ENCODE measurements around the gene MSMP.

MSMP gene

DNA sequence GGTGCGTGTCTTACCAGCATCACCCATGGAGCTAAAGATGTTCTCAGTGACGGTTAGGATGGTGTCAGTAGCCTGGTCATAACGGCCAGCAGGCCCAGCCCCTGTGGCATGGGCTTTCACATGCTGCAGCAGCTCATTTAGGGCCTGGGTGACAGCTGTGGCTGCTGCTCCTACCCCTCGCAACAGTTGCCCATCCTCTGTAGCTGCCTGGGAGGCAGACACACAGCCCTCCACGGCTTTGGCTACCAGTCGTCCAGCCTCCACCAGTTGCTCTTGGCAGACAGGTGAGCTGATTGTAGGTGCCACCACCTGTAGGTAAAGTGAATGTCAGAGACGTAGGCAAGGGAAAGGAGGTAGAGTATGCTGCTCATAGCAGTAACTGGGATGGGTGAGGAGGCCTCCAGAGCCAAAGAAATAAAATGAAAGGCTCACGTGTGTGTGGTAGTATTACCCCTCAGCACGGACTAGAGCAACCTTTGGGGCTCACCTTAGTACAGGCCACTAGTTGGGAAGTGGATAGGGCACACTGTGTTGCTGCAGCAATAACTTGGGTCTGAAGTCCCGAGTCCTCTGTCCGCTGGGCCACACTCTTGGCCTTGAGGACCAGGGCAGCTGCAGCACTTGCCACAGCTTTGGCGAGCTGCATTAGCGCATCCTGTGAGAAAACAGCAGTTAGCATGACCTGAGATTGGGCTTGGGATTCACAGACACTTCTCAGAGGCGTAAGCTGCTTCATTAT, 36.8 kb downstream of the MSMP start:
- no peak for DNase-seq

DNA sequence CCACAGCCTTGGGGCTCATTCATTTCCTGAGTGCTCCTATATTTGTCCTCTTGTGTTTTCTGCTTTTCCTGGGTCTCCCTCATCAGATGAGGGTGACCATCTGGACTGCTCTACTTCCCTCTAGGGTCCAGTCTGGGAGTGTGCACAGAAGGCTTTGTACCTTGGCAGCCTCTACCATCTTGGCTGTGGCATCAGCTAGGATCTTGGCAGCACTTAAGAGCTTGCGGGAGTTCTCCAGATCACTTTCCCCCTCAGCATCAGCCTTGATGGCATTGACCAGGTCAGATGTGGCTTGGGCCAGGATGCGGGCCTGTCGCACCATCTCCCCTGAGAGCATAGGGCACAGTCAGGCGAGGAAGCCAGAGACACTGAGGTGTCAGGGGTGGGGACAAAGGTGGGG, 37.8 kb downstream of the MSMP start:
- no peak for DNase-seq

DNA sequence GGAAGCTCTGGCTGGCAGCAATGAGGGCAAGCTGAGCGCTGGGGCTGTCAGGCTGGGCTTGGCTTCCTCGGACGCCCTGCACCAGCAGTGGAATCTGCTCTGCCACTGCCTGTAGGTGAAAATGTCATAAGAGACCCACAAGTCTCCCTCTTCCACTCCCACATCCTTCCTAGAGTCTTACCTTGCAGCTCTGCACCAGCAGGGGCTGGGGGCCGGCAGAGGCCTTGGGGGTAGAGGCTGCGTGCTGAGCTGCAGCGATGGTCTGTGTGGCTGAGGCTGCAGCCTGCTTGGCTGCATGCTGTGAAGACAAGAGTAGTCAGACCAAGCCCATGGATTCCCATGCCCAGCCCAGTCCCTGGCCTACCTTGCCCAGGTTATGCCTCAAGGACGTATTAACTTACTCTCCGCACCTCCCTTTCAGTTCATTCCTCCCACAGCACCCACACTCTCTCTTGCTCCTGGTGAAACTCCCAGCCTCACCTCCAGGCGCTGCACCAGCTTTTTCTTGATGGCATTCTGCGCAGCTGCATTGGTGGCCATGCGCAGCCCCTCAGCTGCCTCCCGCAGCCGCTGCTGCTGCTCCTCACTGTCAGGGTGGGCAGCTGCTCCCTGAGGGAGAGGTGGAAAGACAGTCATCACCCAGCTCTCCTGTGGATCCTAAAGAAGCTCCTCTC, 39.4 kb downstream of the MSMP start:
- DNase-seq, result no peak

DNA sequence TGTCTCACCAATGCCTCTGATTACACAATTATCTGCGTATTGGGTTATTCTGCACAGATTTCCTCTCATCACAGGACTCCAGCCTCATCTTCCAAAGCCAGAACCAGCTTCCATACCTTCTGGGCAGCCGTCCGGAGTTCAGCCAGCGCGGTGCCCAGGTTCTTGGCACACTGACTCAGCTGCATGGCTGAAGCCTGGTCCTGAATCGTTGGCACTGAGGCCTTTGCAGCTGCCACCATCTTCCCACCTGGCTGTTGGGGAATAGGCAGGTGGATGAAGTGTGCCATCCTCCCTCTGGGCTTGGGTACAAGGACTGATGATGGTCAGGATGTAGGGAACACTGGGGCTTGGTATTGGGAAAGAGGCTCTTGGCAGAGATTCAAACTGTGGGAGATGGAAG, 40.0 kb downstream of the MSMP start:
- no peak for DNase-seq

DNA sequence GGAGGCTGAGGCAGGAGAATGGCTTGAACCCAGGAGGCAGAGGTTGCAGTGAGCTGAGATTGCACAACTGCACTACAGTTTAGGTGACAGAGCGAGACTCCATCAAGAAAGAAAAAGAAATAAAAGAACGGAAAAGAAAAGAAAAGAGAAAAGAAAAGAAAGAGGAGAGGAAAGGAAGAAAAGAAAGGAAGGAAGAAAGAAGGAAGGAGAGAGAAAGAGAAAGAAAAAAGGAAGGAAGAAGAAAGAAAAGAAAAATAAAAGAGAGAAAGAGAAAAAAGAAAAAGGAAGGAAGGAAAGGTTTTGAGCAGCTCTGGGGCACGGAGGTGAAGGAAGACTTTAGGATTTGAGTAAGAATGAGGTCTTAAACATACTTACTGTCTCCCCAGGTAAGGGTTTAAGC, 40.5 kb downstream of the MSMP start:
- DNase-seq, result no peak

DNA sequence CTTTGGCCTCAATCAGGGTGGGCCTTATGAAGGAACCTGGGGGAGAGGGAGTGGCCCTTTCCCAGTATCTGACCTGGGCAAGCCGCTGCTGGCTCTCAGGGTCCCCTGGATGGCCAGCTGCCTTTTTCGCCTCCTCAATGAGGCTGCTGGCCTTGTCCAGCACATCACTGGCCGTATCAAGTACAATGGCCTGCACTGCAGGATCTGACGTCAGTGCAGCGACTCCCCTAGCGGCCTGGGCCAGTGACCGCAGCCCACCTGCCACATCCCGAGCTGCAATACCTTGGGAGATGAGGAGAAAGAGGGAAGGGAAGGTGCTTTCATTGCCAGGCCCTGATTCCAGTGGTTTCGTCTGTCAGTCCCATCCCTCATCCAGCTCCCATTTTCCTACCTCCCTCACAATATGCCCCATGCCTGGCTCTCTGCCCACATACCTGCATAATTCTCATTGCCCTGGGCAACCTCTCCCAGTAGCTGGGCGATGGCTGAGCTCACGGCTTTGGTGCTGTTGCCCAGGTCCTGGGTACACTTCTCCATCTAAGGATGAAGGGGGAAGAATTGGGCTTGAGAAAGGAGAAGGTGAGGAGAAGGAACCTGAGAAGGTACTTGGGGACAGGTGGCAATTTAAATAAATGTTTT, 41.2 kb downstream of the MSMP start:
- no peak for DNase-seq

DNA sequence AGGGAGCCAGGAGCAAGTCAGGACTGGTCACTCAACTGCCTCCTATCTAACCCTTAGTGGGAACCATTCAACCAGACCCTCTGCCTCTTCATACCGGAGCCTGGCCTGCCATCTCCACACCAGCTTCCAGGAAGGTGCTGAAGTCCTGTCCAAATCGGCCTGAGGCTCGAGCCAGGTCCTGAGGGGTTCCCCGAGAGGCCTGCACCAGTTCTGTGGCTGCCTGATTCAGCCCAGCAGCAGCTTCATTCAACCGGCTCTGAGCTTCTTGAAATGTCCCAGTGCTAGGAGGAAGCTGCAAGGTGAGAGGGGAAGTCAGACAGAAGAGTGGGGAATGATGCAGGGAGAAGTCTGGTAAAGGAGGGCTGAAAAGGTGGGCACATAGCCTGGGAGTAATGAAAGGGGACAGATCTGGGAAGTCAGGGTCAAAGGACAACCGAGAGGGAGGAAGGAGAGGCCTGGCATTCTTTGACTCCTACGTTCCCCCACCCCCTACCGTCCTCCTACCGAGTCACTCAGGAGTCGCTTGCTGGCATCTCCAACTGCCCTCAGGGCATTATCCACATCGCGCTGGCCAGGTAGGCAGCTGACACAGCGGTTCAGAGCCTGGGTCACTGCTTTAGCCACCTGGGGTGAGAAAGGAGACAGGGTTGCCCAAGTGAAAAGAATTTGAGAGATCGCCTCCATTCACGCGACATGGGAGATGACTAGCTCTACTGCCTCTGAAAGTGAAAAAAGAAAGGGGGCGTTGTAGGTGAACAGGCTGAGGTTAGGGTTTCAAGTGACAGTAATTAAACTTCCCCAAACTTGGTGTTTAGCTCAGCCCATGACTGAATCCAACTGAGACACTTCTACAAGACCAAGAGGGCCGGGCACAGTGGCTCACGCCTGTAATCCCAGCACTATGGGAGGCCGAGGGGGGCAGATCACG, 42.3 kb downstream of the MSMP start:
- DNase-seq, result no peak

DNA sequence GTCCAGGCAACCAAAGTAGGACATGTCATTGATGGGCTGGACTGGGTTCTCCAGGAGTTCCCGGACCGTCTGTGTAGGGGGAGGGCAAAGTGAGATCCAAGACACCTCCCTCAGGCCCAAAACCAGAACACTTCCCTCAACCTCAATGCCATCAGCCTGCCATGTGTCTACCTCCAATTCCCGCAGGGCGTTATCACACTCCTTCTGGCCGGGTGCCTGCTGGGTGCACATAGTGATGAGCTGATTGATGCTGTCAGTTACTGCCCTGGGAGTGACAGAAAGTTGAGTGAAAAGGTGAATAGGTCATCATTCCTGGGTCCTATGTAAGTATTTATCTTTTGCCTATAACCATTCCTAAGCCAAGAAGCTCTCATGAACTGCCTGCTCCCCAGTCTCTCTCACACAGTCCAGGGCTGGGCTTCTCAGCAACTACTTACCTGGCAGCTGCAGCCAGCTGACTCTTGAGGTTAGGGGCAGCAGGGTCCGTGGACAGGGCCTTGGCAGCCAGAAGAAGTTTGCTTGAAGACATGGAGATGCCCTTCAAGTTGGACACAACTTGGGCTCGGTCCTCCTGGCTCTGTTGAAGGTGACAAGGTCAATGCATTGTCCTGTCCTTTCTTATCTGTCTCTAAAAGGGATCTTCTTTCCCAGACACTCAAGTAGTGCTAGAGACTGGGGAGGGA, 43.1 kb downstream of the MSMP start:
- DNase-seq, result no peak

DNA sequence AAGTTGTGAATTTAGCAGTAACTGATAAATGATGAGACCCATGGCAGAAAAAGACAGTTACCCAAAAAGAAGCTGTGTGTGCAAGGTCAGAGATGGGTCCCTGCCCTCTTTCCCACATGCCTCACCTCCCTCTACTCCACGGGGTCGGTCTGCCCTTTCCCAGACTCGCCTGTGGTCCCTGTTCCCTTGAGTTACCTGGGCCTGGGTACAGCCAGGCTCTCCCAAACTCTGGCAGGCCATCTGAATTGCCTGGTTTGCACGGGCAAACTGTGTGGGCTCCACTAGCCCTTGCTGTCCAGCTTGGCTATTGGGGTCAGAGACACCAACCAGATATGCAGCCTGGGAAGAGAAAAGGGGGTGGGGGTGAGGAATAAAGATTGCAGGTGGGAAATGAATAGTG, 45.9 kb downstream of the MSMP start:
- no peak for DNase-seq

DNA sequence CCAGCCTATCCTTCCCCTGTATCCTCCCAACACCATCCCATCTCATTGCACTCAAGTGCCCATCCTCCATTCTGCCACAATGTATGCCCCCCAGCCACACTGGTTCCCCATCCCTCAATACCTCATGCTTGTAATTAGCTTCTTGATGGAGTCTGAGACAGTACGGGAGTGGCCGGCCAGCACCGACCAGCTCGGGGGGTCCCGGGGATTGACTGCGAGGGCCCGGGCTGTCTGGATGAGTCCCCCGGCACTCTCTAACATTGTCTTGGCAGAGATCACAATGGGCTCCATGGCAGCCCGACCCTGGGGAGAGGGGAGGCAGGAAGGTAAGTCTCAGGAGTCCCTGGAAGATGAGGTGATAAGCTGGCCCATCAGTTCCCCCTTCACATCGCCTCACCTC, 47.1 kb downstream of the MSMP start:
- DNase-seq, result no peak

DNA sequence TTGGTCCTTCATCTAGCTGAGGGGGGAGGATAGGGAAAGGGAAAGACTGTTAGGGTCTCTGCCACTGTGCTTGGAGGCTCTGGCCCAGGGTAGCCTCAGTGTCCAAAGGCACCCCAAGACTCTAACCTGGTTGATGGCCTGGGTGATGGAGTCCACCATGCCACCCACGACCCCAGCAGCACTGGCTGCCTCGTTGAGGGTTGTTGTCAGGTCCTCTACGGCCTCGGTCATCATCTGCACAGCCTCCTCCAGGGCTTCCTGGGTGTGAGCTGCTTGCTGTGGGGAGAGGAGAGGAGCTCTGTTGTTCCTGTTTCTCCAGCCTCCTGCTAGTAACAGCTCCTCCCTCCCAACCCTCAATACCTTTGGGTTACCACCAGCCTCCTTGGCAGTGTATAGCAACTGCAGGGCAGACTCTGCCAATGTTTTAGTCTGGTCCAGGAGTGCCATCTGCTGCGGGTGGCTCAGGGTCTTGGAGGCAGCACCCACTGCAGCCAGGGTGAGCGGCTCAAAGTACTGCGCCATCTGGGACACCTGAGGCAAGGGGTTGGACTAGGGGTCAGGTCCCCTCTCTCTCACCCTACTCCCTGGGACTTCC, 48.1 kb downstream of the MSMP start:
- DNase-seq, result no peak

DNA sequence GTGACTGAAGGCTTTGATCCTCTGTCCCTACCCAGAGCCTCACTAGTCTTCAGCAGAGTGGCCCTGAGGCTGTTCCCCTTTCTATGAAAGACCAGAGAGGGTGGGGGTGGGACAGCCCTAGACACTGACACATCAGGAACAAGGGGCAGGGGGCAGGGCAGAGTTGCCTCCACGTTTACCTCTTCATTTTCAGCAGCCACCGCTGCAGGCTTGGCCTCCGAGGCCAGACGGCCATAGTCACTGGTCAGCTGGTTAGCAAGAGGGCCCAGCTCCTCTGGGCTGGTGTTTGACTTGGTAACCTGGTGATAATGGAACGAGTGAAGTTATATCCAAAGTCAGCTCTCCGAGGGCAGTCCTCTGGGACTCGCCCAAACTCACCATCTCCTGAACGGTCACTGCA, 48.7 kb downstream of the MSMP start:
- DNase-seq, result no peak

DNA sequence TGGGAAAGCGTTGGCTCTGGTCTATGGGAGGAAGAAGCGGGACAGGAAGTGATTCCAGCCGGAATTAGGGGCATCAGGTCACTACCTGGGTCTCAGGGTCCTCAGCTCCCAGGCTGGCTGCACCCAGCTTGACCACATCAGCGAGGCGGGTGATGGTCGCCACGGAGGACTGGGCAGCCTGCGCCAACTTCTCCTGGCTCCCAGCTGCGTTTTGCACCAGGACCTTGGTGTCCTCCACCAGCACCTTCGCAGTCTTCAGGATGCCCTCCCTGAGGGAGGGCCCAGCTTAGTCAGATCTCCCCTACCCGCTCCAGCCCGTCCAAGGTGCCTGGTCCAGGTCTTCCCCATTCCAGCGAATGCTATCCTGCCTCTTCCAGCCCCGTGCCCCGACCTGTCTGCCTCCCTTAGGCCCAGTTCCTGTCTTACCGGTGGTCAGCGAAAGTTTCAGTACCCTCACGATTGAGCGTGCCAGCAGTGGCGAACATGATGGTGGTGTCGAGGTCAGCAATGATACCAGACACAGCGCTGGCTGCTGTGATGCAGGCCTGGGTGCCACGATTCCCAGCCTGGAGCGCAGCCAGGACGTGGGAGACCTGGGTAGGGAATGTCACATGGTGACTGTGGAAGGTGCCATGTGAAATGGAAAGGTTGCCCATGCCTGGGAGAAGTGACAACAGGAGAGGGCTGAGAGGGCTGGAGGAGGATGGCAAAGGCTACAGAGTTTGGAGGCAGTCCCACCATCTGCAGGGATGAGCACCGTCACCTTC, 50.0 kb downstream of the MSMP start:
- no peak for DNase-seq
